Measurements from ENCODE around the gene GDPD1. TPM values are rescaled to one million over a fixed set of nuclear protein-coding genes. Genes with fewer than 3 reads are reported as not detected.

GDPD1 gene
- total and polyA plus RNA-seq, 9 of the 15 experiments (the other 6 are each of a cell fraction or from before 2014, with no cell fraction given), result 5.7 to 15.2 (median 9.3) TPM

GRCh38 chr17:59290302-59290998 lies 70.1 kb downstream of the GDPD1 start (continued):
- TF ChIP-seq CREB3L1 (IDR thresholded peaks at IDR 0.05; ENCODE audit: borderline replicate concordance, low read depth) (peak; percentile 42; the same call in 1 of the 2 replicates), RCOR1 (IDR thresholded peaks at IDR 0.05; ENCODE audit: borderline replicate concordance in 1 of 2, low read depth in 2 of 2, low read length in 2 of 2) (peak in 1 of 2 experiments; percentile 91; a peak in 3 of 4 replicates), HSF4 (CRISPR knock-in tag; IDR thresholded peaks at IDR 0.05; ENCODE audit: borderline replicate concordance) (peak; percentile 93), ETS1 (conservative IDR thresholded peaks at IDR 0.05; ENCODE audit: control insufficient read depth, low read depth, low read length) (0 out of 2 replicates have a peak, but pooled peaks have one; percentile 24), ZNF609 (CRISPR knock-in tag; IDR thresholded peaks at IDR 0.05; ENCODE audit: borderline replicate concordance) (peak; percentile 94; the same call in 1 of the 2 replicates), HLTF (IDR thresholded peaks at IDR 0.05) (peak; percentile 65; the same call in 1 of the 2 replicates), THRB (CRISPR knock-in tag; conservative IDR thresholded peaks at IDR 0.05) (0 out of 2 replicates have a peak, but pooled peaks have one; percentile 57), KDM1A (IDR thresholded peaks at IDR 0.05) (peak; percentile 96 to 97), NKRF (IDR thresholded peaks at IDR 0.05; ENCODE audit: borderline replicate concordance) (peak; percentile 74), ZBTB5 (IDR thresholded peaks at IDR 0.05) (0 out of 2 replicates have a peak, but pooled peaks have one; percentile 7), ZKSCAN8 (CRISPR knock-in tag; IDR thresholded peaks at IDR 0.05) (peak; percentile 90; the same call in 1 of the 2 replicates), PTTG1 (tag; IDR thresholded peaks at IDR 0.05; ENCODE audit: low read depth) (peak; percentile 92)

All from K562 (cell line).